ENCODE data around the gene ZP3.

DNA sequence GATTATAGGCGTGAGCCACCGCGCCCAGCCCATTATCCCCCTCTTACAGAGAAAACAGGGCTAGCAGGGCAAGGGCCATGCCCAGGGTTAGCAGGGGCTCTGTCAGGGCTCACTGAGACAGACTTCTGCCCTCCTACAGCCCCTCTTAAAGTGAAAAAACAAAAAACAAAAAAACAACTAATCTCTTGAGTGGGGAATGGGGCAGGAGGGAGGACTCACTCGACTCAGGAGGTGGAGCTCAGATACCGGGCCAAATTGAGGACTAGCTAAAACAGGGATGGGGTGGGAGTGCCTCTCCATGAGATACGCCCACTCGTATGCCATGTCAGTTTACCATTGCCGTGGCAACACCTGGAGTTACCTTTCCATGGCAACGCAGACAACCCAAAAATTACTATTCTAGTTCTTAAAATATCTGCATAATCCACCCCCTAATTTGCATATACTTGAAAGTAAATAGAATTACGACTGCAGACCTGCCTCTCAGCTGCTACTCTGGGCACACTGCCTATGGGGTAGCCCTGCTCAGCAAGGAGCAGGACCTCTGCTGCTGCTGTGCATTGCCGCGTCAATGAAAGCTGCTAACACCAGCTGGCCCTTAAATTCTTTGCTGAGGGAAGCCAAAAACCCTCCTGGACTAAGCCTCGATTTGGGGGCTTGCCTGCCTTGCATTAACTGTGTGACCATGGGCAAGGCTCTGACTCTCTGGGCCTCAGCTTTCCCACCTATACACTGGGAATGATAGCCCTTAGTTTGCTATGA, 28.6 kb upstream of the ZP3 start:
- no peak for TF ChIP-seq POLR2A (IDR thresholded peaks at IDR 0.05)
- TF ChIP-seq, protein P1, sequence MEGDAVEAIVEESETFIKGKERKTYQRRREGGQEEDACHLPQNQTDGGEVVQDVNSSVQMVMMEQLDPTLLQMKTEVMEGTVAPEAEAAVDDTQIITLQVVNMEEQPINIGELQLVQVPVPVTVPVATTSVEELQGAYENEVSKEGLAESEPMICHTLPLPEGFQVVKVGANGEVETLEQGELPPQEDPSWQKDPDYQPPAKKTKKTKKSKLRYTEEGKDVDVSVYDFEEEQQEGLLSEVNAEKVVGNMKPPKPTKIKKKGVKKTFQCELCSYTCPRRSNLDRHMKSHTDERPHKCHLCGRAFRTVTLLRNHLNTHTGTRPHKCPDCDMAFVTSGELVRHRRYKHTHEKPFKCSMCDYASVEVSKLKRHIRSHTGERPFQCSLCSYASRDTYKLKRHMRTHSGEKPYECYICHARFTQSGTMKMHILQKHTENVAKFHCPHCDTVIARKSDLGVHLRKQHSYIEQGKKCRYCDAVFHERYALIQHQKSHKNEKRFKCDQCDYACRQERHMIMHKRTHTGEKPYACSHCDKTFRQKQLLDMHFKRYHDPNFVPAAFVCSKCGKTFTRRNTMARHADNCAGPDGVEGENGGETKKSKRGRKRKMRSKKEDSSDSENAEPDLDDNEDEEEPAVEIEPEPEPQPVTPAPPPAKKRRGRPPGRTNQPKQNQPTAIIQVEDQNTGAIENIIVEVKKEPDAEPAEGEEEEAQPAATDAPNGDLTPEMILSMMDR (IDR thresholded peaks at IDR 0.05), result no peak
